GM18907 (cell line): Measurements from ENCODE around the gene PDE6A.
"Not testable (repeated sequence)": the region's sequence is repeated elsewhere in the genome, so short reads cannot be mapped to it uniquely, and the experiment has no call there.

Experiments
- ATAC-seq: cut with Tn5 transposase; IDR thresholded peaks from one replicate; pipeline ENCODE4 v1.9.1; 2021; ENCODE audit warnings: mild to moderate bottlenecking, moderate library complexity; ENCODE audit not compliant: unreplicated experiment

The PDE6A gene

DNA sequence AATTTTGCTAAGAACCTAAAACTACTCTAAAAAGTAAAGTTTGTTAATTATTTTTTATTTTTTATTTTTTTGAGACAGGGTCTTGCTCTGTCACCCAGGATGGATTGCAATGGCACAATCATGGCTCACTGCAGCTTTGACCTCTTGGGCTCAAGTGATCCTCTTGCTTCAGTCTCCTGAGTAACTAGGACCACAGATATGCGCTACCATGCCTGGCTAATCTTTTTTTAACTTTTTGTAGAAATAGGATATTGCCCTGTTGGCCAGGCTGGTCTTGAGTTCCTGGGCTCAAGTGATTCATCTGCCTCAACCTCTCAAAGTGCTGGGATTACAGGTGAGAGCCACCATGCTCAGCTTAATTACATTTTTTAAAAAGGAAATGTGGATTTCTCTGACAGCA is 45.8 kb downstream of the PDE6A start:
- no peak for ATAC-seq

DNA sequence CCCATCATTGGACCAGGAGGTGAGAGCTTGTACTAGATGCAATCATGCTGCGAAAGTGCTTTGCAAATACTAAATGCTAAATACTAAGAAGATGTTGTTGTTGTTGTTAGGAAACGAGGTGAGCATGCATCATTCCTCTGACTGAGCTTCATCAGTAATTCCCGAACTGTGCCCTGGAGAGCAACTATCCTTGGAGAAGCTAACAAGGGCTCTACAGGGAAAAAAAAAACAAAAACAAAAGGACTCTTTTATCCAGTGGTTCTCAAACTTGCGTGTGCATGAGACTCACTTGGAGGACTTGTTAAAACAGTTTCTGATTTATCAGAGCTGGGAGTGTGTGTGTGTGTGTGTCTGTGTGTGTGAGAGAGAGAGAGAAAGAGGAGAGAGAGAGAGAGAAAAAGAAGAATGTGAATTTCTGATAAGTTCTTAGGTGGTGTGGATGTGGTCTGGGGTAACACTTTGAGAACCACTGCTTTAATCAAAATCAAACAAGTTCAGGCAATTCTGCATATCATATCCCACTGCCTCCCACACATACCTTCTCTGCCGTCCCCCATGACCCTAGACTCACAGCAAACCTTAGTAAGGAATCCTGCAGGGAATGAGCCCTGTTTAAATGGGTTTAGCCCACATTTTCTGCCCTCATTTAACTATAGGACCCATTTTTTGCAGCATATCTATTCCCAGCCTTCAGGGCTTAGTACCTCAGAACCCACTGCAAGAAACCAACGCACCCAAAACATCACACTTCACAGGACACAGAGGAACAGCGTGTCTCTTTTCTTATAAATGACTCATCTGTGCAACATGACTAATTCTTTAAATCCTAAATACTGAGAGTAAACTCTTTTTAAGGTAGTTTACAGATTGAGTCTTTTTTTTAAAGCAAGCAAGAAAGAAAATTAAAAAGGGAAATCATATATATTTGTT is 48.9 kb downstream of the PDE6A start:
- no peak for ATAC-seq

DNA sequence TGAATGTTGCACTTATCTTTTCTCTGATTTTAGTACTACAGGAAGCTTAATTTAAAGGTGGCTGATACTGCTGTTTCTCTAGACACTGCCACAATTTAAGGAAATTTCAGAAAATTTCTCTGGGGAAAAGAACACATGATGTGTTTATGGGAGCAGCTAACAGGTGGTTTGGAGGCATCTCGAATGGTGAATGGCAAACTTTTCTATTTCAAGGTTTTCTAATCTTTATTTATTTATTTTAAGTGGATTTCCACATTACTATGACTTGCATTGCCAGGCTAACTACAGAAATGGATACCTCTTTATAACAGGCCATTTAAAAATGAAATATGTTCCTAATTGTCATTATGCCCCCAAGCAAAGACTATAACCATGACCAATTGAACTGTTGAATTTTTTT is 50.4 kb downstream of the PDE6A start:
- ATAC-seq, result no peak

DNA sequence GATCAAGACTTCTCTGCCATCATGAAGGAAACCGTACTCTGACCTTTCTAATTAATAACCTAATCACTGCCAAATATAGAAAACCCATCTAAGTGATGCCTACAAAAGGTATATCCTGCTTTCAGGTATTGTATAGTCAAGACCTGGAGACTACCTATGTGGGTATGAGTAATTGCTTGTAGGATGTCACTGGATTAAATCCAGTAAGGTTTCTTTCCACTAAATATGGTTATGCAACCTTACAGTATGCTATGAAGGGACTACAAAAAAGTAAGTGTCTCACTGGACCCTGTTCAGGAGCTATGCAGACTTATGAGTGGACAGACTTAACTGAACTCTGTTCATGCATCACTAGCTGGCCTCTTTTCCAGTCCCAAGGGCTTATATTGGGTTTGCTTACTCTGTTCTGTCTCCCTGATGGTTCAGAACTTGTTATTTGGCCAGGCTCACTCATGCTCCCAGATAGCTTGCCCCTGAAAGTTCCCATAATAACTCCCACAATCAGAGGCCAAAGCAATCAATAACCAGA is 51.1 kb downstream of the PDE6A start:
- ATAC-seq, result no peak

DNA sequence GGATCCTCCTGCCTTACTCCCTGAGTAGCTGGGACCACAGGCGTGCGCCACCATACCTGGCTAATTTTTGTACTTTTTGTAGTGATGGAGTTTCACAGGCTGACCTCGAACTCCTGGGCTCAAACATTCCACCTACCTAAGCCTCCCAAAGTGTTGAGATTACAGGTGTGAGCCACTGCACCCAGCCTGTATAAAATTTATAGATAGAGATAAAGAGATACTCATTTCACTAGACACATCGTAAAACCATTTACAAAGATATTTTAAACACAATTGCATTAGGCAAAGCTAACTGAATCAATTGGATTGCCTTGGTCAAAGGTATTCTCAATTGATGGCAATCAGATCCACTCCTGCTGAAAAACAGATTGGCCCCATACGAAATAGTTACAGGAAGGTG is 52.0 kb downstream of the PDE6A start:
- ATAC-seq, result no peak

DNA sequence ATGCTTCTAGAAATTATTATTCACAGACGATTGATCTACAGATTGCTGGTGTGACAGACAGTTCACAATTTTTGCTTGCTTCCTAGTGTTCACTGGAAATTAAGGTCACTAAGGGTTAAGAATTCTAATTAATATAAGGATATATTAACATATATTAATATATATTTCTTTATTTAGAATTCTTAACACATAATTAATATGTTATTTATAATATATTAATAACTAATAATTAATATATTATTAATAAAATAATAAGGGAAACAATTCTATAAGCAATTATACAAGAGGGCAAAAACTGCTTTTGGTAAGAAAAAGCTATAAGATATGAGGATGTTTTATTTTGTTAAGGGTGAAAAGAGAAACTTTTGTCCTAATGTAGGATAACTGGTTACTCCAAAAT is 56.3 kb downstream of the PDE6A start:
- ATAC-seq, result no peak

DNA sequence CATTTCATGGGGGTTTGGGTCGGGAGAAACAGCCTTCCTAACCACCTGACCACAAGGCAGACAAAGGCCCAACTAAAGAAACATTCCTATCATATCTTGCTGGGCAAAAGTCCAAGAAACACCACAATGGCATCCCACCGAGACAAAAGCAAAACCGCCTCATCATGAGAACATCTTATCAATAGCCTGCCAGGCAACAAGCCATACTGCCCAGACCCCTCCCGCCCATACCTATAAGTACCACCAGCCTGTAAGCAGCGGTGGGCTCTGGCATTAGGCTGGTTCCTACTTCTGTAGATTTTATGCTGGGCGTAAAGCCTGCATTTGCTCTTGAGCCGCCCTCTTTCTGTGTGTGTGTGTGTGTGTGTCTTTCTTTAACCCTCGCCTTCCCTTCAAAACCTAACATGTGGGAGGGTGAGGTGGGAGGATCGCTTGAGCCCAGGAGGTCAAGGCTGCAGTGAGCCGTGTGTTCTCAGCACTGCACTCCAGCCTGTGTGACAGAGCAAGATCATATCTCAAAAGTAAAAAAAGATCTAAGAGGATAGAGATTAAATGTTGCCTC is 56.9 kb downstream of the PDE6A start:
- ATAC-seq, result no peak

DNA sequence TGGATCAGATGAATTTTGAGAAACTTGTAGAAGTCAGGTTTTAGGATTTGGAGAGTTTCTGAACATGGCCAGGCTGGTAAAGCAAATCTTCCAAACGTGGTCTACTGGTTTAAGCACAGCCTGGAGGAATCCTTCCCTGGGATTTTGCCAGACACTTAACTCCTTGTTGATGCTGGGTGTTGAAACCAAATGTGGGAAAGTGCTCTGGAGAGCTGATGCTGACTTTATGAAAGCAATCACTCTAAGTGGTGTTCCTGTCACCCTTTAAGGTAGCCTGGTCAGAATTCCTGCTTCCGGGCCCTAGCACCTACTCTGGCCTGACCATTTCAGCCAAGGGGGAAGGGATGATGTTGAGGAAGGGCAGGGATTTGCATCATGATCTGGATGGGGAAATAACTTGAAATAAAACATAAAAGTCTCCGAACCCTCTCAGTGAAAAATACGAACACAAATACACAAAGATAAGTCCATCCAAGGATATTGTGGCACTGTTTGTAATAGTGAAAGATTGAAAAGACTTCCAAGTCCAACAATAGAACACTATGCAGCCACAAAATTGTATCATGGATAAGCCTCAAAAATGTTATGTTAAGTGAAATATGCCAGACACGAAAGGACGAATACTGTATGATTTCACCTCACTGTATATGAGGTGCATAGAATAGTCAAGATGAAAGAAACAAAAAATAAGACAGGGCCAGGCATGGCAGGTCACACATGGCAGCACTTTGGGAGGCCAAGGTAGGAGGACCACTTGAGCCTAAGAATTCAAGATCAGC is 57.7 kb downstream of the PDE6A start:
- ATAC-seq, result no peak

DNA sequence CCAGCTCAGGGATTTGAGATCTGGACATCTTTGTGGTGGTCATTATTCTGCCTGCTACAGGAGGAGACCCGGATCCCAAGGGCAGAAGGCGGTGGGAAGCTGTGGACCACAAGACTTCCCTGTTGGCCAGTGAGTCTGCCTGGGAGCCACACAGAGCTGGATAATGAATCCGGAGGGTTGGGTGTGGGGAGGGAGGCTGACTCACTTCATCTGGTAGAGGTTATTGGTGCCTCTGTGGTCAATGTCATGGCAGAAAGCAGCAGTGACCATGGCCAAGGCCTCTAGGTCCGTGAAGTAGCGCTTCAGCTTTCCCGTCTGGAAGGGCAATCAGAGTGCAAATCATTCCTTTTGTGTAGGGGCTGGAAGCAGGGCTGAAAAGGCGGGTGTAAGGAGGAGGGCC is 58.5 kb downstream of the PDE6A start:
- no peak for ATAC-seq

DNA sequence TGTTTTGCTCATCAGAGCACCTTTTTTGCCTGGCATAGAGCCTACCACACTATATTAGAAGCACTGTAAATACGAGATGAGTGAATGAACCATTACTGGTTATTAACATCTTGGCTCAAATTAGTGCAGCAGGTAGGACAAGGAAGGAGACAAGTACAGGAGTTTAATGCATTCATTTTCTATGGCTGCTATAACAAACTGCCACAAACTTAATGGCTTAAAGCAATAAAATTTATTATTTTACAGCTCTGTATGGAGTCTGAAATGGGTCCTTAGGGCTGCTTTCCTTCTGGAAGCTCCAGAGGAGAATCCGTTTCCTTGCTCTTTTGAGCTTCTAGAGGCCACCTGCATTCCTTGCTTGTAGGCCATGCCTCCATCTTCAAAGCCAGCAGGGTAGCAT is 59.1 kb downstream of the PDE6A start:
- no peak for ATAC-seq

DNA sequence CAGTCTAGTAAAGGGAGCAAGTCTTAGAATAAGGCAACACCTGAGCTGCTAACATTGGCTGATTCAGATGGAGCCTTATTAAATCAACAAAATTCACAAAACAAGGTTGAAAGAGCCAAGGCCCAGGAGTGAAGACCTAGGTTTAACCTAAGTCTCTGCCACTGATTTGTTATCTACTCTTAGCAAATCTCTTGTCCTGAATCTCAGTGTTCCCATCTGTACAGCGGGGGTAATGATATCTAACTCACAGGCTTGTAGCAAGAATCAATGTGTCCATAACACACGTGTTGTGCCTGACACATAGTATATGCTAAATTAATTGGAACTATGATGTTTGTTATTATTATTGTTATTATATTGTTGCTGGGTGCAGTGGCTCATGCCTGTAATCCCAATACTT is 61.0 kb downstream of the PDE6A start:
- no peak for ATAC-seq

DNA sequence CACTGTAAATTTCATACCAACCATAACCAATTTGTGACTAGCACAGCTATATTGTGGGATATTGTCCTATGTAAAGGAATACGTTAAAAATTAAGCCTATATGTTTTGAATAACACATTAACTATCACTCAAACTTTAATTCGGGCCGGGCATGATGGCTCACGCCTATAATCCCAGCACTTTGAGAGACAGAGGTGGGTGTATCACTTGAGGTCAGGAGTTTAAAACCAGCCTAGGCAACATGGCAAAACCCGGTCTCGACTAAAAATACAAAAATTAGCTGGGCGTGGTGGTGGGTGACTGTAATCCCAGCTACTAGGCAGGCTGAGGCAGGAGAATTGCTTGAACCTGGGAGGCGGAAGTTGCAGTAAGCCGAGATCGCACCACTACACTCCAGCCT is 62.0 kb downstream of the PDE6A start:
- ATAC-seq, result not testable (repeated sequence)

DNA sequence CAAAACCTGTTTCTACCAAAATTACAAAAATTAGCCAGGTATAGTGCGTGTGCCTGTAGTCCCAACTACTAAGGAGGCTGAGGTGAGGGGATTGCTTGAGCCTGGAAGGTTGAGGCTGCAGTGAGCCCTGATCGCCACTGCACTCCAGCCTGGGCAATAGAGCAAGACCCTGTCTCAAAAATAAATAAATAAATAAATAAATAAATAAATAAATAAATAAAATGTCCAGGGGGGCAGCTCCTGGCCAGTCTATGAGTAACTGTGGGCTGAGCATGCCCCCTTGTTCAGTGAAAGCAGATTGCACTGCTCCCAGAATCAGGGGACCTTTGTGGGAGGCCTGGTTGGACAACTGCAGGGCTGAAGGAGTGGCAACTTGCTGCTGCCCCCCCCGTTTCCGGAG is 62.7 kb downstream of the PDE6A start:
- no peak for ATAC-seq

DNA sequence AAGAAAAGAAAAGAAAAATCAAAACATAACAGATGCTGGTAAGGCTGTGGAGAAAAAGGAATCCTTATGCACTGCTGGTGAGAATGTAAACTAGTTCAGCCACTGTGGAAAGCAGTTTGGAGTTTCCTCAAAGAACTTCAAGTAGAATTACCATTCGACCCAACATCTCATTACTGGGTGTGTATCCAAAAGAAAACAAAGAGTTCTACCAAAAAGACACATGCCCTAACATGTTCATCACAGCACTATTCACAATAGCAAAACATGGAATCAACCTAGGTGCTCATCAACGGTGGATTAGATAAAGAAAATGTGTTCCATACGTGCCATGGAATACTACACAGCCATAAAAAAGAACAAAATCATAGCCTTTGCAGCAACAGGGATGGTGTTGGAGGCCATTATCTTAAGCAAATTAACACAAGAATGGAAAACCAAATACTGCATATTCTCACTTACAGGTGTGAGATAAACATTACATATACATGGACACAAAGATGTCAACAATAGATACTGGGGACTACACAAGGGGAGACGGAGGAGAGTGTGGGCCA is 63.4 kb downstream of the PDE6A start:
- ATAC-seq, result no peak

DNA sequence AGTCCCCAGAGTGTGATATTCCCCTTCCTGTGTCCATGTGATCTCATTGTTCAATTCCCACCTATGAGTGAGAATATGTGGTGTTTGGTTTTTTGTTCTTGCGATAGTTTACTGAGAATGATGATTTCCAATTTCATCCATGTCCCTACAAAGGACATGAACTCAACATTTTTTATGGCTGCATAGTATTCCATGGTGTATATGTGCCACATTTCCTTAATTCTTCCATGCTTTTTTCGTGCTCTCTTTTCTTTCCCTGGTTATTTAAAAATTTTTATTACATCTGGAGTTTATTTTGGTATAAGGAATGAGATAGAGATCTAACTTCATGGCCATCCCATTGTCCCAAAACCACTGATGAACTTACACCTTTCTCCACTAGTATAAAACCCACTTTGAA is 65.0 kb downstream of the PDE6A start:
- not testable (repeated sequence) for ATAC-seq

DNA sequence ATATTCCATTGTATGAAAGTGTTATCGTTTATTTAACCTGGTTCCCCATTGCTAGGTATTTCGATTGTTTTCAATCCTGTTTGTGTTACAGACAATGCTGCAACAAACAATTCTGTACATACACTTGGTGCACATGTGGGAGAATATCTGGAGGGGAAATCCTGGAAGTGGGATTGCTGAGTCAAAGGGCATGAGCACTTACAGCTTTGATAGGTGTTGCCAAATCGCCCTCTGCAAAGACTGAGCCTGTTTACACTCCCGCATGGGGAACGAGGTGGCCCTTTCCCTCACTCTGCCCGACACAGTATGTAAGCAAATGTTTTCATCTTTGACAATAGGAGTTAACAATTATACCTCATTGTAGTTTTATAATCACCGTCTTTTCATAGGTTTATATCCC is 66.2 kb downstream of the PDE6A start:
- ATAC-seq, result no peak

DNA sequence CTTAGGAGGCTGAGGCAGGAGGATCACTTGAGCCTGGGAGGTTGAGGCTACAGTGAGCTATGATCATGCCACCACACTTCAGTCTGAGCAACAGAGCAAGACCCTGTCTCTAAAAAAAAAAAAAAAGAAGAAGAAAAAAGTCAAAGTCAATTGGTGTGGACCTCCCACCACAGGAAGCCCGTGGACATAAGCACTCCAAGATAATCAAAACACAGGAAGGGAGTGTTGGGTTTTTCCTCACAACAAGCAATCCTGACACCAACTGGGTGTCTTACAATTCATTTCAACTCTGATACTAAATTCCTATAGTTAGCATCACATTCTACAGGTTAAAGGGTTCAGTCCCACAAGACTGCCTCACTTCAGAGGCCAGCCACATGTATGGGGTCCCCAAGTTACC is 70.7 kb downstream of the PDE6A start:
- no peak for ATAC-seq

DNA sequence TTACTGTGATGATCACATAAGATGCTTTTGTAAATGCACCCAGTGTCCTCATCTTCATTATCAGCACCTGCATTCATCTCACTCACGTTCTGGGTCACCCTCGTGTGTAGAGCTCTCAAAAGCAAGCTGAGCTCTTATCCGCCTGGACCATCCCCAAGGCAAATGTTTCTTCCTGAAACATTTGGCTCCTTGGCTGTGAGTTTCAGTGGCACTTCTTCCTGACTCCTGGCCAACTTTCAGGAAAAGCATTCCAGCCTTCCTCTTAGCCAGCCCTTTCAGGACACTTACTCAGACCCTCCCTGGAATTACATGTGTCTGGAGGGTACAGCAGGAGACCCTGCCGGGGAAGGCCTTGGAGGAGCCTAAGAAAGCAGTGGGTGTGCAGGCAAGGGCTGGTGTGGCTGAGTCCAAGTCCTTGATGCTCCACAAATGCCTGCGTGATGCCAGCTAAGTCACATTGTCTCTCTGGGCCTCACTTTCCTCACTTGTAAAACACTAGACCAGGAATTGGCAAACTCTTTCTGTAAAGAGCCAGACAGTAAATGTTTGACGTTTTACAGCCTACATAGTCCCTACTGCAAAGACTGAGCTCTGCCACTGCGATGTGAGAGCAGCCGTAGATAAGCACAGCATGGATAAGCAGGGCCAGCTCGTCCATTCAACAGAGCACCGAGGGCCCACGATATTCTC is 72.1 kb downstream of the PDE6A start:
- no peak for ATAC-seq

DNA sequence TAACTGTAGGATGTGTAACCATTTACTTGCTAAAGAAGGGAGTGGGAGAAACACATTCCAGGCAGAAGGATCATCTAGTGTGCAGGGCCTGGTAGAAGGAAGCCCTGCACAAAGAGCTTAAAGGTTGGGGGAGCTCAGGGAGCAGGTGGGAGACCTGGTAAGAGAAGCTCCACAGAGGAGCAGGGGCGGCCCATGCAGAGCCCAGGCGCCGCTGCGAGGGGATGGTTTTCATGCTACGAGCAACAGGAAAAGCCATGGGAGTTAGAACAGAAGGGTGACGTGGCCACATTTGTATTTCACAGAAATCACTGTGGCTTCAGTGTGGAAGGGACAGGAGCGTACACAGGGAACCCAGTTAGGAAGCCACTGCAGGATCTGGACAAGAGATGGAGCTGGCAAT is 73.1 kb downstream of the PDE6A start:
- no peak for ATAC-seq

DNA sequence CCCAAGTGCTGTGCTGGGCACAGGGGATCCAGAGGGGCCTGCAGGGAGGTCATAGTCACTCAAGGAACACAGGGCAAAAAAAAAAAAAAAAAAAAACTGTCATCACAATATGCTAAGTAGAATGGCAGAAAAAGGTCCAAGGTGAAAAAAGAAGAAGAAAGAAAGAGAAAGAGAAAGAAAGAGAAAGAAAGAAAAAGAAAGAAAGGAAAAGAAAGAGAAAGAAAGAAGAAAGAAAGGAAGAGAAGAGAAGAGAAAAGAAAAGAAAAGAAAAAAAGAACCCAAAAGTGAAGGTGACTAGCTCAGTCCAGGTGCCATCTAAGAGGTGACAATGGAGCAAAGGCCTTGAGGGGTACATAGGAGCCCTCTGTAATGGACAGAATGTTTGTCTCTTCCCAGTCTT is 73.9 kb downstream of the PDE6A start:
- ATAC-seq, result no peak

DNA sequence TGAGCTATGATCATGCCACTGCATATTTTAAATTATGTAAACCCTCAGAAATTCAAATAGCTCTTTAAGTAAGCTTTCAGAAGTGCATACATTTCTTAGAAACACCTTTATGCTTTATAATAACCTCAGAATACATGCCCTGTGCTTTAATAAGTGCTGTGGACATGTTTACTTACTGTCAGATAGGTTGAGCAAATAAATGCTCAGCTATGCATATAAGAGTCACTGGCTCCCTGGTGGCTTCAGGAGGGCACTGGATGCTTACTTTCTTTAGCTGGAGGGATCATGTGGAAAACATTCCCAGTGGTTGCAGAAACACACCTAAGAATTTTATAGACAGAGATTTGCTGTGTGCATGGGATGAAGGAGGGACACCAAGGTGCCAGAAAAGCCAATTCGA is 74.4 kb downstream of the PDE6A start:
- ATAC-seq, result no peak
